Stimulated activated CD4-positive, alpha-beta T cell treated with anti-CD3 and anti-CD28 coated beads, Interleukin-2, amount 100 ng/mL, for 24 hours (primary cell): Measurements from ENCODE around the gene C2CD4D.
"Not testable (repeated sequence)": the region's sequence is repeated elsewhere in the genome, so short reads cannot be mapped to it uniquely, and the experiment has no call there.

Experiments
- DNase-seq, 2 donors: peaks; one replicate each; pipeline ENCODE4 v3.0.0-alpha.2; 2020

The C2CD4D gene

DNA sequence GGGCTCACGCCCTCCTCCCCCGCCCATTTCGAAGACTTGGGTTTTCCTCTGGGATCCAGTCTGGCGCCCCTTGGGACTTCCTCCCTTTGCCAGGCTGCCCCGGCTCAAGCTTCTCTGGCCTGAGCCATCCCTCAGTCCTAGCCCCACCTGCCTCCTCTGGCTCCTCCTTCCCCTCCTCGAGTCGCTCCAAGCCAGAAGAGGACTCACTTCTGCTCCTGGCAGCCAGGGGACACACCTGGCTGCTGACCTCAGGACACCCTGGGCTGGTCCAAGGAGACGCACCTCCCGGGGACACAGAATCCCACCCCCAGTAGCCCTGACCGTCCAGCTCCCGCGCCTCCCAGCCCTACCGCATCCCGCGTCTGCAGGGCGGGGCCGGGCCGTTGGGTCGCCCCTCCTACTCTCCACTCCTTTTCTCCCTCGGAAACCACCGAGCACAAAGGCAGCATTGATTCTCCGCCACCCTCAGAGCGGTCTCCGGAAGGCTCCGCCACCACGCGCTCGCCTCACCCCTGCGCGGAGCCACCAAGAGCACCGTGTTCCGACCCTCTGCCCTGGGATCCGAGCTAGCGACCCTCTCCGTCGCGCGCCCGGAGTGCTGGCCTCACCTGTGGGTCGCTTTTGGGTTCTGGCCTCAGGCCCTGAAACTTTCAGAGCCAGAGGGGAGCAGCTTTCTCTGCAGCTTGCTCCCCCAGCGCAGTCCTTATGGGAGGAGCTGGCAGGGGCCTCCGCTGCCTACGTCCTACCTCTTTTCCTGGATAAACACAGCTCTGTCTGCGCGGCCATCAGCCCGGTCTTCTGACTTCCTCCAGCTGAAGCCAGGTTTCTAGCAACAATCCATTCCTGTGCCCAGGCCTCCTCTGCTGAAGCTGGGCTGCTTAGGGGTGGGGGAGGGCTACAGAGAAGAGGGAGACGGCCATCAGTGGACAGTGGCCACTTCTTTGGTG lies at the start of gene C2CD4D:
Gene C2CD4D, minus strand, starts transcription at position 364 of the 947 bp plus-strand sequence. CDS start 831 bp downstream, outside the sequence.
- DNase-seq, result peak; percentile 72 to 75

- no peak for DNase-seq
Observed at GRCh38 chr1:151888972-151889570, 49.5 kb upstream of the C2CD4D start.

DNA sequence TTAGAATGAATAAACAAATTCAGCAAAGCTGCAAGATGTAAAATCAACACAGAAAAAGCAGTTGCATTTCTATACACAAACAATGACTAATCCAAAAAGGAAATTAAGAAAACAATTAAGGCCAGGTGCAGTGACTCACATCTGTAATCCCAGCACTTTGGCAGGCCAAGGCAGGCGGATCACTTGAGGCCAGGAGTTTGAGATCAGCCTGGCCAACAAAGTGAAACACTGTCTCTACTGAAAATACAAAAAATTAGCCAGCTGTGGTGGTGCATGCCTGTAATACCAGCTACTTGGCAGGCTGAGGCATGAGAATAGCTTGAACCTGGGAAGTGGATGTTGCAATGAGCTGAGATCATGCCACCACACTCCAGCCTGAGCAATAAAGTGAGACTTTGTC lies 47.4 kb upstream of the C2CD4D start:
- no peak for DNase-seq

GRCh38 chr1:151885479-151885878 lies 45.9 kb upstream of the C2CD4D start:
- DNase-seq, result no peak

- DNase-seq, result not testable (repeated sequence)
Observed at GRCh38 chr1:151884879-151885278, 45.3 kb upstream of the C2CD4D start.

GRCh38 chr1:151884445-151884844 lies 44.8 kb upstream of the C2CD4D start:
- DNase-seq, result not testable (repeated sequence)

- DNase-seq, result not testable (repeated sequence)
Observed at GRCh38 chr1:151883898-151884297, 44.3 kb upstream of the C2CD4D start.

GRCh38 chr1:151882918-151883317 lies 43.3 kb upstream of the C2CD4D start:
- DNase-seq, result not testable (repeated sequence)

DNA sequence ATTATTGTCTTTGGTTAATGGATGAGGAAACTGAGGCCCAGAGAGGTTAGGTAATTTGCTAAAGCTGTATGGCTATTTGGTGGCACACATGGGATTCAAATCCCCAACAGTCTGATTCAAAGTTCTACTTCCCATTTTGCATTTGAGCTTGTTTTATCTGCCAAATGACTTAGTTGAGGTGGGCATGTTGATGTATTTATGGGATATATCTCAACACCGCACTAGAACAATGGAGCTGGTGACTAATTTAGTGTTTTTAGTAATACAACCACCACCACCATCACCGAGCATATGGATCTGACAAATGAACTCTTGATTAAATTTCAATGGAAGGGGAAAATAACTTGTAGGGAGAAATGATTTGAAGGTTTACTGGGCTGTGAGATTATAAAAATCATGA lies 42.8 kb upstream of the C2CD4D start:
- DNase-seq, result no peak

GRCh38 chr1:151881479-151881878 lies 41.9 kb upstream of the C2CD4D start:
- no peak for DNase-seq

DNA sequence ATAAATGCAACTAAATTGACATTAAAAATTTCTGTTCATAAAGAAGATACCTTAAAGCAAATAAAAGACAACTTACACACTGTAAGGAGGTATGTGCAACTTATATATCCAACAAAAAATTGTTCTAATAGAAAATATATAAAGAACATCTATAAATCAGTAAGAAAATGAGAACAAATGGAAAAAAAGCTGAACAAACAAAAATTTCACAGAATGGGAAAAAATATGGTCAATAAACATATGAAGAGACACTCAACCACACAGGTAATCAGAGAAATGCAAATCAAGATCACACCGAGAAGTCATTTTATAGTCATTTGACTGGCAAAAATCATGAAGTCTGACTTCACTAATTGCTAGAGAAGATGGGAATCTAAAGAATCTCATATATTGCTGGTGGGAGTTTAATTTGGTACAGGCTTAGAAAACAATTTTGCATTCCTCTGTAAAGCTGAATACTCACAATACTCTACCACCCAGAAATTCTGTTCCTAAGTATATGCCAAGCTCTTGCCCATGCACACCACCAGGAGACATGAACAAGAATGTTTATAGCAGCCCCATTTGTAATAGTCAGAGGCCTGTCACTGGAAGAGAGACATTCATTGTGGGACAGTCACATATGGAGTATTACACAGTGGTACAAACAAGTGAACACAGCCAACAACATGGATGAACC lies 35.9 kb upstream of the C2CD4D start:
- DNase-seq, result no peak

- not testable (repeated sequence) for DNase-seq
Observed at GRCh38 chr1:151872776-151873175, 33.2 kb upstream of the C2CD4D start.

DNA sequence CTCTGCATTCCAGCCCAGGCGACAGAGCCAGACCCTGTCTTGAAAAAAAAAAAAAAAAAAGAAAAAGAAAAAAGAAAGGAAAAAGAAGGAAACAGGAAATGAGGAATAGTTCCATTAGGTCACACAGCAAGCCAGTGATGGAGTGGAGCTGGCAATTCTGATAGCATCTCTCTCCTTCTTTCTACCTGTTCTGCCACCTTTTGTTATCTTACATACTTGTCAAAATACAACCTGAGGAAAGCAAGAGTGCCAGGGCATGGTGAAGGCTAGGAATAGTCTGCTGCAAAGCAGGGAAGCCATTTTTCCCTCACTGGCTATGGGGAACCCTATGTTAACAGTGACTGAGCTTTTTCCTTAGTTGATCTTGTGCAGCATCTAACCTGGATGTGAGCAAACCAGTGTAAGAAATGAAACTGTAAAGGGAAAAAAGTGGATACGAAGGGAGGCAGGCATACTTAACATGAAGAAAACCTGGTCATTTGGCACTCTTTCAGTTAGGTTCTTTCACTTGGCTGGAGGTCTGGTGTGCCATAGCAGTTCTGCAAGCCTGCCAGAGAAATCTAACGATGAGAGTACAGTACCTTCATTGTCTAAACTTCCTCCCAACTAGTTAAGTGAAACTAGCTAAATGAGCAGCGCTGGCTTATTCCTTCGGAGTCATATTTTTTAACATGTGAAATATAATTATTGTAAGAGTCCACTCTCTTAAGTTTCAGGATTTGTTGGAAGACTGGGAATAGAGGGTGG lies 31.8 kb upstream of the C2CD4D start:
- DNase-seq, result no peak

GRCh38 chr1:151868486-151868885 lies 28.9 kb upstream of the C2CD4D start:
- no peak for DNase-seq

- no peak for DNase-seq
Observed at GRCh38 chr1:151867765-151868411, 28.3 kb upstream of the C2CD4D start.

- DNase-seq, result no peak
Observed at GRCh38 chr1:151867321-151867720, 27.7 kb upstream of the C2CD4D start.

DNA sequence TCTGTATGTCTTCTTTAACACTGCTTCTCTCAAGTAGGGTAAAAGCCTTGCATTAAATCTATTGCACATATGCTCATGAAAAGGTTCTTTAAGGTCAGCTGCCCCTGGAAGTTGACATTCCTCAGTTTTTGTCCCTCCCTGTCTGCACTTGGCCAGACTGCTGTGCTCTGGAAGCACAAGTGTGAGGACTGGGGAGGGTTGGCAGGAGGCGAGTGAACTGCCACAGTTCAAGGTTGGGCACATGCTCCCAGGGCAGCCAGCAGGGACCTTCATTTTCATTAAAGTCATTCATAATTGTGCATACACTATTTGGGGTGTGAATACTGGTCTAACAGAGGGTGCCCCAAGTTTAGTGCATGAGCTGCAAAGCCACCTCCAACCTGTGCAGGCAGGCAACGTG lies 24.8 kb upstream of the C2CD4D start:
- no peak for DNase-seq

GRCh38 chr1:151862604-151863003 lies 23.0 kb upstream of the C2CD4D start:
- DNase-seq, result no peak

GRCh38 chr1:151860504-151861187 lies 21.0 kb upstream of the C2CD4D start:
- DNase-seq, result no peak

DNA sequence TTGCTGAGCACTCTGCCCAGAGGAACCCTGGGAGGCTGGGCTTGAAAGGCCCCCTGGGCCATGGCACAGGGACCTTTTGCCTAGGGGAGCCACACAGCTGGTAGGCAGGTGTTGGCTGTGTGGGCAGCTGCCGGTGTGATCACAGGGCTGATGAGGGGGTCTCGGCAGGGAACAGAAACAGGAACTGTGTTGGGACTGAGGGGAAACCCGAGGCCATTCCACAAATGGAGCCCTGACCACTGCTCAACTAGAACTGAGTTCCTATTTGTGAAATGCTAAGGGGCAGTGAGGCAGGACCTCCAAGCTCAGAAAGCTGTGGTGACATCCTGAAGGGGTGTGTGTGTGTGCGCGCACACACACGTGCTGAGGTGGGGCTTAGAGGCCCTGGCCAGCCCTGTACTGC lies 20.3 kb upstream of the C2CD4D start:
- DNase-seq, result no peak

DNA sequence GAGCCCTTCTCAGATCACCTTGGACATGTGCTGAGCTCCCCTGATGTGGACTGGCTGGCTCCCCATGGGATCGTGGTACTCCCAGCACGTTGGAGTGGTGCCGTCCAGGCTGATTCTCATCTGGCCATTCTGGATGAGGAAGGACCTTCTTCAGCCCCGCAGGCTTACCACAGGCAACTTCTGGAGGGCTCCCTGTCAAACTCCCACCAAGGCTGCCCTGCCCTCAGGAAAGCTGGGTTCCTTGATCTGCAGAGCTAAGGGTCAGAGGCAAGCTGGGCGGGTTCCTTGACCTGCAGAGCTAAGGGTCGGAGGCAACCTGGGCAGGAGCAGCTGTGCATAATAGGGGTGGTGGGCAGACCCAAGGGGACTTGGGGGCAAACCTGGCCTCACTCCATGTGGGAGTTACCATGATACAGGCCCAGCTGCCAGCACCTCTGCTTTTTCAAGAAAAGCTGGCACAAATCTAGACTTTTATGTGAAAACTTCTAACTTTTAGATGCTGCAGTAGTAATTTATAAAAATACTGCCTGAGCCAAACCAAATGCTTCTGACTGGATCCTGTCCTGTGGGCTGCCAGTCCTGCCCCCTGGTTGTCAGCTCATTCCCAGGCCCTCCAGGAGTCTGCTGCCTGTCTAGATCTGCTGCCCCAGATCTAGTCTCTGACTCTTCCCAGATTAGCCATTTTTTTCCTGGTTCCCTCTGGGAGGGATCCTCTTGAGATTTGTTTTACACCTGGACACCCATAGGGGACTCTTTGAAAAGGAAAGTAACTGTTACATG lies 19.5 kb upstream of the C2CD4D start:
- no peak for DNase-seq
